SK-N-SH treated with all-trans-retinoic acid at 6 μM for 48 hours (cell line): ENCODE measurements around the gene CPPED1.

Experiments
- ARNTL ChIP-seq: fragments of 450-650 bp; formaldehyde crosslinking; IDR thresholded peaks from 2 replicates; pipeline ENCODE4 v1.5.0; 2020; ENCODE audit warnings: low read depth, mild to moderate bottlenecking, moderate library complexity, borderline replicate concordance
- CSDC2 ChIP-seq: fragments of 250-450 bp; sonication (Bioruptor Pico); IDR thresholded peaks from 2 replicates; pipeline ENCODE4 v1.5.0; 2020; ENCODE audit warnings: mild to moderate bottlenecking, moderate library complexity
- CSRNP3 ChIP-seq: fragments of 250-450 bp; sonication (Bioruptor Pico); IDR thresholded peaks from 2 replicates; pipeline ENCODE4 v1.5.1; 2021; ENCODE audit warnings: mild to moderate bottlenecking, moderate library complexity
- ESRRG ChIP-seq: fragments of 250-450 bp; sonication (Bioruptor Pico); IDR thresholded peaks from 2 replicates; pipeline ENCODE4 v1.6.1; 2021; ENCODE audit warnings: mild to moderate bottlenecking
- ISL1 ChIP-seq: fragments of 250-450 bp; sonication (Bioruptor Pico); IDR thresholded peaks from 2 replicates; pipeline ENCODE4 v2.1.2; 2022; ENCODE audit warnings: mild to moderate bottlenecking, moderate library complexity
- PATZ1 ChIP-seq: fragments of 250-450 bp; sonication (Bioruptor Pico); IDR thresholded peaks from 2 replicates; pipeline ENCODE4 v1.8.0; 2020; ENCODE audit warnings: mild to moderate bottlenecking, moderate library complexity, borderline replicate concordance
- PPARA ChIP-seq: fragments of 250-450 bp; sonication (Bioruptor Pico); IDR thresholded peaks from 2 replicates; pipeline ENCODE4 v1.5.0; 2020; ENCODE audit warnings: mild to moderate bottlenecking, borderline replicate concordance
- RARB ChIP-seq: fragments of 250-450 bp; sonication (Bioruptor Pico); IDR thresholded peaks from 2 replicates; pipeline ENCODE4 v1.8.0; 2021; ENCODE audit warnings: mild to moderate bottlenecking, moderate library complexity

DNA sequence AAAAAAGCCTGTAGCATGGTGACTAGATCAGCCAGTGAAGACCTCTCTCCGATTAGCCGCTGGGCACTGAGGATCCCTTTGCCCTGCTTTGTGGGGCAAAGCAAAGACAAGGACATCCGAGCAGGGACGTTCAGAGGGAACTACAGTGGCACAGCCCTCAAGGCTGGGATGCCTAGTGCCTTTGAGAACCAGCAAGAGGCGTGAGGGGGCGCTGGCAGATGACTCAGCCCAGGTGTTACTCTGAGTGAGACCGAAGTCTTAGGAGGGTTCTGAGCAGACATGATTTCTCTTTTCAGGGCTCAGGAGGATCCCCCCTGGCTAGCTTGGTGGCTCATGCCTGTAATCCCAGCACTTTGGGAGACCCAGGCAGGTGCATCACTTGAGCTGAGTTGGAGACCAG, 178.6 kb downstream of the CPPED1 start:
- TF ChIP-seq PATZ1 (CRISPR knock-in tag) (no peak), ARNTL (no peak), CSRNP3 (CRISPR knock-in tag) (no peak), RARB (CRISPR knock-in tag) (no peak), CSDC2 (CRISPR knock-in tag) (no peak), ESRRG (no peak), ISL1 (no peak), PPARA (CRISPR knock-in tag) (no peak)
